HS-5 (cell line): ENCODE measurements around the gene GNPDA1.
"Not testable (repeated sequence)": the region's sequence is repeated elsewhere in the genome, so short reads cannot be mapped to it uniquely, and the experiment has no call there.

Source experiments
- DNase-seq: peaks from one replicate; pipeline ENCODE4 v3.0.0-alpha.2; 2012; ENCODE audit warnings: low read depth

Gene GNPDA1

GRCh38 chr5:142012792-142013388 is at the start of gene GNPDA1:
Gene GNPDA1 (minus strand): TSS chr5:142013027. CDS start chr5:142012035, 992 bp downstream.
- no peak for DNase-seq

DNA sequence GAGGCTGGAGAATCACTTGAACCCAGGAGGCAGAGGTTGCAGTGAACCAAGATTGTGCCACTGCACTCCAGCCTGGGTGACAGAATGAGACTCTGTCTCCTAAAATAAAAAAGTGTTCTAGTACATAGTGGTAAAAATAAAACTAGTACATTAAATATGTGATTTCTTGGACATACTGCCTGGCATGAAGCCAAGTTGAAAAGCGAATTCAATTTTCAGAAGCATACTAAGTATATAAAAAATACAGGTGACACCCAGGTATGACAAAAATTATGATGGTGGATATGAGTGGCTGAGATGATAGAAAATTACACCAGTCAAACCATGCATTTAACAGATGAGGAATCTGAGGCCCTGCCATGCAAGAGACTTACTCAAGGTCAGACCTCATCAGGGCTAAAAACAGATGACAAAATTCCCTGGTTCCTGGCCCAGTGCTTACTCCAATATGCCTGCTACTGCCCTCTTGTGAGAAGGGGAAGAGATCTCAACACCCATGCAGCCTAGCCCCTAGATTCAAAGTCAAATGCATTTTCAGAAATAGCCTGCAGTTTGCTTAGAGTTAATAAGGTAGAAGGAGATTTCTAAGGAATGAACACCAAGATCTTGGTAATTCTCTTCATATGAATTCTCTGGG is 46.6 kb upstream of the GNPDA1 start:
- DNase-seq, result no peak

- no peak for DNase-seq
These were observed 44.9 kb upstream of the GNPDA1 start for GRCh38 chr5:142057697-142058056.

GRCh38 chr5:142056816-142057696 is 44.2 kb upstream of the GNPDA1 start:
- DNase-seq, result no peak

GRCh38 chr5:142055301-142055700 is 42.5 kb upstream of the GNPDA1 start:
- no peak for DNase-seq

- DNase-seq, result peak; percentile 19
These were observed 40.8 kb upstream of the GNPDA1 start for GRCh38 chr5:142053426-142054151.

DNA sequence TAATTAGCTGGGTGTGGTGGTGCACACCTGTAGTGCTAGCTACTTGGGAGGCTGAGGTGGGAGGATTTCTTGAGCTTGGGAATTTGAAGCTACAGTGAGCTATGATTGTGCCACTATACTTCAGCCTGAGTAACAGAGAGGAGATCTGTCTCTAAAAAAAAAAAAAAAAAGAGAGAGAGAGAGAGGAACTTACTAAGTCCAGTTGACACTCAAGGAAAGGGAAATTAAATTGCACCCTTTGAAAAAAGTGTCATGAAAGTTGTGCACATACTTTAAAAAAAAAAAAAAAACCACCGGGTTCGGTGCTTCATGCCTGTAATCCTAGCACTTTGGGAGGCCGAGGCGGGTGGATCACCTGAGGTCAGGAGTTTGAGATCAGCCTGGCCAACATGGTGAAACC is 39.2 kb upstream of the GNPDA1 start:
- DNase-seq, result not testable (repeated sequence)

DNA sequence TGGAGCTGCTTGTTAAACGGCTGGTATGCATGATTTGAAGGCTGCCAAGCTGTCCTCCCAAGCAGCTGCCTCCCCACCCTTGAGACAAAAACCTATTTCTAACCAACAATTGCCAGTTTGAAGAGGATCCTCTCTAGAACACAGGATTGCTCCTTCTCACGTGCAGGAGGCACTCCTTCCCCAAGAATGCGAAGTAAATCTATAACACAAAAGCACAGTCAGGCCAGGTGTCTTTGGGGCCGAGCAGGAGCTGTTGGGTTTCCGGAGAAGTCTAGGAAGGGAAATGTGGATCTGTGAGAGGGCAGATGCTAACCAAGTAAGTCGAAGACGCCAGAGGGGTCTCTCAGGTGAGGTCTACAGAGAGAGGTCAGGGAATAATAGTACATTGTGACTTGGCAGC is 35.4 kb upstream of the GNPDA1 start:
- DNase-seq, result no peak

DNA sequence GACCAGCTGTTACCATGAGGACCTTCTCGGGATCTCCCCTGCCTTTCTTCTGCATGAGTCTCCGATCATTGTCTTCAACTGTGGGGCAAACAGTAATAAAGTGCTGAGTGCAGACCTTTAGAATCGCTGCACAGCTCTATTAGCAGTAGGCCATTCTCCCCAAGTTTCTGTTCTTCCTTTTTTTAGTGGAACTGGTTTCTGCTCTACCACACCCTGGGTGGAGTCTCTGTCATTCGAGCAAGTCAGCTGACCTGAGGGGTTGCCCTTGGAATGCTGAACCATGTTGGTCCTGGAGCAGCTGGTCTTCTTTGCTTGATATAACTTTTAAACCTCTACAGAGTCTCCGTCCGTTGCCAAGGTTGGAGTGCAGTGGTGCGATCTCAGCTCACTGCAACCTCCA is 33.4 kb upstream of the GNPDA1 start:
- no peak for DNase-seq

DNA sequence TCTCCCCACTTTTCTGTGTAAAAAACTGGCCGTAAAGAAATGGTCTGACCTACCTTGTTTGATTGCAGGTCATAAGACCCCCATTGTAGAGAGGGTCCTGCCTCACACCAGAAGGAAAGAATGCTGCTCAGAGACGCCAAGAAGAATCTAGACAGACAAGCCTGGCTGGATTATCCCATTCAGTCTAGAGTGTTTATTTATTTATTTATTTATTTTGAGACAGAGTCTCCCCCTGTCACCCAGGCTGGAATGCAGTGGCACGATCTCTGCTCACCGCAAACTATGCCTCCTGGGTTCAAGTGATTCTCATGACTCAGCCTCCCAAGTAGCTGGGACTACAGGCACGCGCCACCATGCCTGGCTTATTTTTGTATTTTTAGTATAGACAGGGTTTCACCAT is 28.1 kb upstream of the GNPDA1 start:
- DNase-seq, result not testable (repeated sequence)

DNA sequence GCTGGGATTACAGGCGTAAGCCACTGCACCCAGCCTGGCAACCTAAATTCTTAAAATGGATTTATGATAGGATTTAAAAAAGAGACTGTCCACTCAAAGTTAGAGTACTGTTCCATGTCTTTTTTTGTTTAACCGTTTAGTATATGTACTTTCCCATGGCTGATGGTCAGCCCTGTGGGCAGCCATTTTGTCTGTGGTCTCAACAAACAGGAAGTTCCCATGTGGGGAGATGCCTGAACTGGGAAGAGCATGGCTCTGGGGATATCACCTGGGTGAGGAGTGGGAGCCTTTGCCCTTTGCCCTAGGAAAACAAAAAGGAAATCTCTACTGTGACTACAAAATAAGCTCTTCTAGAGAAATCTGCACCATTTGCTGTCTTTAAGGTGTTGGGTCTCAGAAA is 27.5 kb upstream of the GNPDA1 start:
- DNase-seq, result no peak

- DNase-seq, result no peak
These were observed 25.9 kb upstream of the GNPDA1 start for GRCh38 chr5:142038735-142039134.

DNA sequence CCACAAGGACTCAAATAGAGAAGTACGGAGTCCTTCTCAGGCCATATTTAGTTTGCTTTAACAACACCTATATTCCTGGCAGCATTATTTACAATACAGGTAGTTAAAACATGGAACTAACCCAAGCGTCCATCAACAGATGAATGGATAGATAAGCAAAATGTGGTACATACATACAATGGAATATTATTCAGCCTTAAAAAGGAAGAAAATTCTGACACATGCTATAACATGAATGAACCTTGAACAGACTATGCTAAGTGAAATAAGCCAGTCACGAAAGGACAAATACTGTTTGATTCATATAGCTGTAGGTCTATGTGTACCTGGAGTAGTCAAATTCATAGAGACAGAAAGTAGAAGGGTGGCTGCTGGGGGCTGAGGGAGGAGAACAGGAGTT is 24.8 kb upstream of the GNPDA1 start:
- not testable (repeated sequence) for DNase-seq

DNA sequence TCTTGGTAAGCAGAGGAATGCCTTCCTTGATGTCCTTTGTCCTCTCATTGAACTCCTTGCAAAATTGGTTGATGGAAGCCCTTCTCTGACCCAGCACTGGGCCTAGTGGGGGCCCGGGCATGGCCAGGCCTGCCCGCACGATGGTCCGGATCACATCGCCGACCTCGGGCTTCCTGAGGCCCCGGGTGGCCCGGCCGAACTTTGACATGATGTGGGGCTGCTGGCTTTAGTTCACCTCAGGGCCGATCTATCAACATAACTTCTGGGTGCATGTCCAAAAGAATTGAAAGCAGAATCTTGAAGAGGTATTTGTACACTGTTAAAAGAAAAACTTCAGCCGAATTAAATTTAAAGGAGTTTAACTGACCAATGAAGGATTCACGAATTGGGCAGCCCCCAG is 24.1 kb upstream of the GNPDA1 start:
- no peak for DNase-seq

GRCh38 chr5:142034994-142035393 is 22.2 kb upstream of the GNPDA1 start:
- DNase-seq, result no peak

DNA sequence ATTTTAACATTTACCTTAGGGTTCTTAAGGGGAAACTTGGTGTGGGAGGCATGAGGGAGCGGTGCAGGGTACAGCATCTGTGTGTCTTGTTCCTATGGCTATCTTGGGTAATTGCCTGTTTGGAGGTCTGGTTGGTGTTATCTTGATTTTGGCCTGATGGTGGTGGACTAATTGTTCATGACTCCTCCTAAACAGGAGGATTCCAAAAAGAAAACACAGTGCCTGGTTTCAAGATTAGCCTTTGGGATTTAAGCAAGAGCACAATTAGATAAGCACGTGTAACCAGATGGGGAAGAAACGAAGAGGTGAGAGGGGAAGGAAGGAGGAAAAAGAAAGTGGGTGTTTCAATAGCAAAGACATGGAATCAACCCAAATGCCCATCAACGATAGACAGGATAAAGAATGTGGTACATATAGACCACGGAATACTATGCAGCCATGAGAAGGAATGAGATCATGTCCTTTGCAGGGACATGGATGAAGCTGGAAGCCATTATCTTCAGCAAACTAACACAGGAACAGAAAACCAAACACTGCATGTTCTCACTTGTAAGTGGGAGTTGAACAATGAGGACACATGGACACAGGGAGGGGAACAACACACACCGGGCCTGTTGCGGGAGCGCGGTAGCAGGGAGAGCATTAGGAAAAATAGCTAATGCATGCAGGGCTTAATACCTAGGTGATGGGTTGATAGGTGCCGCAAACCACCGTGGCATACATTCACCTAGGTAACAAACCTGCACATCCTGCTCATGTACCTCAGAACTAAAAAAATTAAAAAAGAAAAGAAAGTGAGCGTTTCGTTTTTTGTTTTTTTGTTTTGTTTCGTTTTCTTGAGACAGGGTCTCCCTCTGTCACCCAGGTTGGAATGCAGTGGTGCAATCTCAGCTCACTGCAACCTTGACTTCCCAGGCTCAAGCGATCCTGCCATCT is 21.1 kb upstream of the GNPDA1 start:
- not testable (repeated sequence) for DNase-seq

DNA sequence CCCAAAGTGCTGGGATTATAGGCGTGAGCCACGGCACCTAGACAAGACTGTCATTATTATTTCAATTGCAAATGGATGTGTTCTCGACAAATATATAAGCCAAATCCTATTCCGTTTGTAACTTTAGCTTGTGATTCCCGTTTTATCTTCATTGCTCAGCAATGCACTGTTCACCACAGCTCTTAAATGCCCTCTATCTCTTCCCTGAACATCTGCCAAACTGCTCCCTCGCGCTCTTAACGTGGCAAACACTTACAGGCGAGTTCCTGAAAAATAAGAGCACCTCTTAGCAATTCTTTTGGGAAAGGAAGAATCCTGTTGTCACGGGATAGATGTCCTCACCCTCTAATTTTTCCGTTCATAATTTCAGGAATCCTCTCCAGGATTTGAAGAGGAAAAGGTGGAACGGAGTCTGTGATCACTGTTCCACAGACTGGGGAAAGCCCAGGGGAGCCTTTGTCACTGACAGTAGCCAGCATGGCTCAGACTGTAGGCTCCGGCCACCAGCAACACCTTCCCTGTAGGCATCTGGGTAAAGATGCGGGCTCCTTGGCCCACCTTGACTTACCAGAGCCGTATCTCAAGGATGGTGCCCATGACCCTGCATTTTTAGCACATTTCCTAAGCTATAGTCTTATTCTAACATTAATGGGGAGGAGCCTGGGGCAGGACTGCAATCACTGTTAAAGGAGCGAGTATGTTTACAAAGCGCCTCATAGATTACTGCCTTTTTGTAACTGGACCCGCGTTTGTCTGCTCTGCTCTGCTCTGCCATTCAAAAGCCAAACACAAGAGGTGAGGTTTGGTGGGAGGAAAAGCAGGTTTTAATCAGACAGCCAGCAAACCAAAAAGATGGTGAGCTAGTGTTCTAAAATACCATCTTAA is 20.2 kb upstream of the GNPDA1 start:
- DNase-seq, result no peak

- no peak for DNase-seq
These were observed 19.3 kb upstream of the GNPDA1 start for GRCh38 chr5:142032150-142032549.

GRCh38 chr5:142025637-142026036 is 12.8 kb upstream of the GNPDA1 start:
- DNase-seq, result no peak

GRCh38 chr5:142024771-142025304 is 12.0 kb upstream of the GNPDA1 start:
- peak; percentile 36 for DNase-seq
